KOPT-K1 (cell line): ENCODE data around the gene SERINC2.

Experiments
- H3K27ac ChIP-seq: fragments of 200-600 bp; sonication (generic); 2 replicates; pipeline ENCODE4 v1.5.1; 2016; ENCODE audit warnings: antibody characterized with exemption, mild to moderate bottlenecking, low read depth, low read length; ENCODE audit not compliant: poor library complexity, severe bottlenecking
- H3K36me3 ChIP-seq: fragments of 200-600 bp; sonication (generic); 2 replicates; pipeline ENCODE4 v1.5.1; 2017; ENCODE audit warnings: antibody characterized with exemption, mild to moderate bottlenecking, low read length, moderate library complexity; ENCODE audit not compliant: insufficient read depth
- H3K9me3 ChIP-seq: fragments of 200-600 bp; sonication (generic); 2 replicates; pipeline ENCODE4 v1.5.1; 2017; ENCODE audit warnings: antibody characterized with exemption, low read length, mild to moderate bottlenecking; ENCODE audit not compliant: insufficient read depth, poor library complexity, severe bottlenecking

The SERINC2 gene

GRCh38 chr1:31398246-31398645, 14.8 kb upstream of the SERINC2 start:
- Histone ChIP-seq H3K27ac (no peak overlapping the region), H3K9me3 (no peaks in the 10 kb centered on the region), H3K36me3 (no peaks in the 10 kb centered on the region)

GRCh38 chr1:31399976-31400375, 13.0 kb upstream of the SERINC2 start:
- H3K27ac ChIP-seq: no peak overlapping the region
- H3K36me3 ChIP-seq: no peaks in the 10 kb centered on the region
- no peaks in the 10 kb centered on the region for H3K9me3 ChIP-seq

- no peak overlapping the region for H3K27ac ChIP-seq
- H3K9me3 ChIP-seq: no peaks in the 10 kb centered on the region
- no peaks in the 10 kb centered on the region for H3K36me3 ChIP-seq
Measured at GRCh38 chr1:31400393-31400792, 12.6 kb upstream of the SERINC2 start.

- no peak overlapping the region for H3K27ac ChIP-seq
- H3K9me3 ChIP-seq: no peaks in the 10 kb centered on the region
- no peaks in the 10 kb centered on the region for H3K36me3 ChIP-seq
Measured at GRCh38 chr1:31401241-31401640, 11.8 kb upstream of the SERINC2 start.

GRCh38 chr1:31405578-31406245, 7.3 kb upstream of the SERINC2 start:
- H3K27ac ChIP-seq: no peak overlapping the region
- H3K36me3 ChIP-seq: no peaks in the 10 kb centered on the region
- no peaks in the 10 kb centered on the region for H3K9me3 ChIP-seq

GRCh38 chr1:31407029-31407626, 5.9 kb upstream of the SERINC2 start:
- H3K9me3 ChIP-seq: no peaks in the 10 kb centered on the region
- no peaks in the 10 kb centered on the region for H3K36me3 ChIP-seq
- no peak overlapping the region for H3K27ac ChIP-seq

GRCh38 chr1:31408788-31409318, 4.2 kb upstream of the SERINC2 start:
- H3K27ac ChIP-seq: no peak overlapping the region
- no peaks in the 10 kb centered on the region for H3K36me3 ChIP-seq
- no peaks in the 10 kb centered on the region for H3K9me3 ChIP-seq

- Histone ChIP-seq H3K9me3 (no peaks in the 10 kb centered on the region), H3K36me3 (no peaks in the 10 kb centered on the region), H3K27ac (no peak overlapping the region)
Measured at GRCh38 chr1:31409946-31410858, 2.8 kb upstream of the SERINC2 start.

GRCh38 chr1:31410871-31411270, 2.1 kb upstream of the SERINC2 start:
- H3K9me3 ChIP-seq: no peaks in the 10 kb centered on the region
- H3K27ac ChIP-seq: no peak overlapping the region
- no peaks in the 10 kb centered on the region for H3K36me3 ChIP-seq

GRCh38 chr1:31412205-31412604, 808 bp upstream of the SERINC2 start:
- no peaks in the 10 kb centered on the region for H3K9me3 ChIP-seq
- no peak overlapping the region for H3K27ac ChIP-seq
- H3K36me3 ChIP-seq: no peaks in the 10 kb centered on the region

GRCh38 chr1:31413405-31414001, 490 bp downstream of the SERINC2 start:
- Histone ChIP-seq H3K27ac (no peak overlapping the region), H3K9me3 (no peaks in the 10 kb centered on the region), H3K36me3 (no peaks in the 10 kb centered on the region)

- H3K9me3 ChIP-seq: no peaks in the 10 kb centered on the region
- H3K27ac ChIP-seq: no peak overlapping the region
- H3K36me3 ChIP-seq: no peaks in the 10 kb centered on the region
Measured at GRCh38 chr1:31414980-31415370, 2.0 kb downstream of the SERINC2 start.

- no peaks in the 10 kb centered on the region for H3K36me3 ChIP-seq
- no peaks in the 10 kb centered on the region for H3K9me3 ChIP-seq
- no peak overlapping the region for H3K27ac ChIP-seq
Measured at GRCh38 chr1:31415658-31416057, 2.6 kb downstream of the SERINC2 start.

- Histone ChIP-seq H3K36me3 (no peaks in the 10 kb centered on the region), H3K27ac (no peak overlapping the region), H3K9me3 (no peaks in the 10 kb centered on the region)
Measured at GRCh38 chr1:31416101-31416736, 3.2 kb downstream of the SERINC2 start.
